Measurements from ENCODE around the gene BCL2L2.

Gene BCL2L2

DNA sequence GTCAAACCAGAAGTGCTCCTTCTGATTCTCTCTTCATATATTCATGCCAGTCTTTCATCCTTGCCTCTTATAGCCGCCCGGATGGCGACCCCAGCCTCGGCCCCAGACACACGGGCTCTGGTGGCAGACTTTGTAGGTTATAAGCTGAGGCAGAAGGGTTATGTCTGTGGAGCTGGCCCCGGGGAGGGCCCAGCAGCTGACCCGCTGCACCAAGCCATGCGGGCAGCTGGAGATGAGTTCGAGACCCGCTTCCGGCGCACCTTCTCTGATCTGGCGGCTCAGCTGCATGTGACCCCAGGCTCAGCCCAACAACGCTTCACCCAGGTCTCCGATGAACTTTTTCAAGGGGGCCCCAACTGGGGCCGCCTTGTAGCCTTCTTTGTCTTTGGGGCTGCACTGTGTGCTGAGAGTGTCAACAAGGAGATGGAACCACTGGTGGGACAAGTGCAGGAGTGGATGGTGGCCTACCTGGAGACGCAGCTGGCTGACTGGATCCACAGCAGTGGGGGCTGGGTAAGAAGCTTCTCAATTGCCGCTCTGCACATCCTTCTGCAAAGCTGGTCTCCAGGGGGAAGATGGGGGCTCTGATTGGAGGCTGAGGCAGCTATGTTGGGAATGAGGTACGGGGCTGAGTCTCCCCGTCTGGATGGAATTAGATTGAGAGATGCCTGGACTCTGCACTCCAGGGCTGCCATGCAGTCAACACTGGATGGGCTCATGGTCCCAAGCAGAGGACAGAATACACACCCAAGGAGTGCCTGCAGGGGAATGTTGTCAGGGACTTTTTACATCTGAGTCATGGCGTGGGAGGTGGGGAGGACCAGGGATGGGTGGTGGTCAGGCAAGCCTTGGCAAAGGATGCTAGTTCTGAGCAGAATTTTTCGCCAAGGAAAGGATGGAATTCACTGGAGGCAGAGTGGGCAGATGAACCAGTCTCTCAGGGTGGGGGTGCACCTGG is 1.3 kb downstream of the BCL2L2 start:
- Histone ChIP-seq H3K27me3 (ENCODE audit: insufficient read depth, poor library complexity, severe bottlenecking) (no peaks in the 10 kb centered on the region), H3K4me3 (replicated peaks; ENCODE audit: insufficient read depth, low read length) (peak overlapping the region; percentile 66), H3K27ac (replicated peaks) (no peak overlapping the region)
- TF ChIP-seq POLR2AphosphoS5 (IDR thresholded peaks at IDR 0.05; ENCODE audit: low read depth), result no peak
- TF ChIP-seq, protein P1, sequence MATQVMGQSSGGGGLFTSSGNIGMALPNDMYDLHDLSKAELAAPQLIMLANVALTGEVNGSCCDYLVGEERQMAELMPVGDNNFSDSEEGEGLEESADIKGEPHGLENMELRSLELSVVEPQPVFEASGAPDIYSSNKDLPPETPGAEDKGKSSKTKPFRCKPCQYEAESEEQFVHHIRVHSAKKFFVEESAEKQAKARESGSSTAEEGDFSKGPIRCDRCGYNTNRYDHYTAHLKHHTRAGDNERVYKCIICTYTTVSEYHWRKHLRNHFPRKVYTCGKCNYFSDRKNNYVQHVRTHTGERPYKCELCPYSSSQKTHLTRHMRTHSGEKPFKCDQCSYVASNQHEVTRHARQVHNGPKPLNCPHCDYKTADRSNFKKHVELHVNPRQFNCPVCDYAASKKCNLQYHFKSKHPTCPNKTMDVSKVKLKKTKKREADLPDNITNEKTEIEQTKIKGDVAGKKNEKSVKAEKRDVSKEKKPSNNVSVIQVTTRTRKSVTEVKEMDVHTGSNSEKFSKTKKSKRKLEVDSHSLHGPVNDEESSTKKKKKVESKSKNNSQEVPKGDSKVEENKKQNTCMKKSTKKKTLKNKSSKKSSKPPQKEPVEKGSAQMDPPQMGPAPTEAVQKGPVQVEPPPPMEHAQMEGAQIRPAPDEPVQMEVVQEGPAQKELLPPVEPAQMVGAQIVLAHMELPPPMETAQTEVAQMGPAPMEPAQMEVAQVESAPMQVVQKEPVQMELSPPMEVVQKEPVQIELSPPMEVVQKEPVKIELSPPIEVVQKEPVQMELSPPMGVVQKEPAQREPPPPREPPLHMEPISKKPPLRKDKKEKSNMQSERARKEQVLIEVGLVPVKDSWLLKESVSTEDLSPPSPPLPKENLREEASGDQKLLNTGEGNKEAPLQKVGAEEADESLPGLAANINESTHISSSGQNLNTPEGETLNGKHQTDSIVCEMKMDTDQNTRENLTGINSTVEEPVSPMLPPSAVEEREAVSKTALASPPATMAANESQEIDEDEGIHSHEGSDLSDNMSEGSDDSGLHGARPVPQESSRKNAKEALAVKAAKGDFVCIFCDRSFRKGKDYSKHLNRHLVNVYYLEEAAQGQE (IDR thresholded peaks at IDR 0.05; ENCODE audit: insufficient replicate concordance, low read depth), result no peak
- TF ChIP-seq, protein P2, sequence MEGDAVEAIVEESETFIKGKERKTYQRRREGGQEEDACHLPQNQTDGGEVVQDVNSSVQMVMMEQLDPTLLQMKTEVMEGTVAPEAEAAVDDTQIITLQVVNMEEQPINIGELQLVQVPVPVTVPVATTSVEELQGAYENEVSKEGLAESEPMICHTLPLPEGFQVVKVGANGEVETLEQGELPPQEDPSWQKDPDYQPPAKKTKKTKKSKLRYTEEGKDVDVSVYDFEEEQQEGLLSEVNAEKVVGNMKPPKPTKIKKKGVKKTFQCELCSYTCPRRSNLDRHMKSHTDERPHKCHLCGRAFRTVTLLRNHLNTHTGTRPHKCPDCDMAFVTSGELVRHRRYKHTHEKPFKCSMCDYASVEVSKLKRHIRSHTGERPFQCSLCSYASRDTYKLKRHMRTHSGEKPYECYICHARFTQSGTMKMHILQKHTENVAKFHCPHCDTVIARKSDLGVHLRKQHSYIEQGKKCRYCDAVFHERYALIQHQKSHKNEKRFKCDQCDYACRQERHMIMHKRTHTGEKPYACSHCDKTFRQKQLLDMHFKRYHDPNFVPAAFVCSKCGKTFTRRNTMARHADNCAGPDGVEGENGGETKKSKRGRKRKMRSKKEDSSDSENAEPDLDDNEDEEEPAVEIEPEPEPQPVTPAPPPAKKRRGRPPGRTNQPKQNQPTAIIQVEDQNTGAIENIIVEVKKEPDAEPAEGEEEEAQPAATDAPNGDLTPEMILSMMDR (IDR thresholded peaks at IDR 0.05; ENCODE audit: insufficient read depth, low read length), result no peak
- TF ChIP-seq SPI1 (IDR thresholded peaks at IDR 0.05; ENCODE audit: borderline replicate concordance, low read depth), result no peak
- TF ChIP-seq GABPA (IDR thresholded peaks at IDR 0.05; ENCODE audit: low read depth), result no peak
- DNase-seq (ENCODE audit: low read depth in 1 of 2, low spot score in 1 of 2), result no peak

DNA sequence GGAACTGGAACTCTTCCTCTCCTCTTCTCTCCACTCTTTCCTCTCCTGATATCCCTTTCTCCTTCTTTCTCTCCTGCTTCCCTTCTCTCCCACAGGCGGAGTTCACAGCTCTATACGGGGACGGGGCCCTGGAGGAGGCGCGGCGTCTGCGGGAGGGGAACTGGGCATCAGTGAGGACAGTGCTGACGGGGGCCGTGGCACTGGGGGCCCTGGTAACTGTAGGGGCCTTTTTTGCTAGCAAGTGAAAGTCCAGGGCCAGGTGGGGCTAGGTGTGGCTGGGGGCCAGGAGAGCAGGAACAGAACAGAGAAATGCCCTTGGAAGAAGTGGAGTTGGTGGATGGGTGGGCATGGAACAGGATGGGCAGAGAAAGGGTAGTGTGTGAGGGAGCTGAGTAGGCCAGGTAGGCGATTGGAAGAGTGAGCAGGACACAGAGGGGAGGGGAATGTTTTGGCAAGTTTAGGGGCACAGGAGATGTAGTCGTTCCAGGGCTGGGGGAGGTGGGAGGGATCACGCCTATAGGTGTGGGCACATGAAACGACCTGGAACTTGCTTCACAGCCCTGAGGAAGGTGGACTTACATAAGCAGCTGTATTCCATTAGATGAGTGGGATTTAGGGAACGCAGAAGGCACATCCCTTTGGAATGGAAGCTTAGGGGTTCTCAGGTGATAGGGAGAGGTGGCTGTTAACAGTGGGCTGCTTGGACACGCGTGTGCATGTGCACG is 2.2 kb downstream of the BCL2L2 start:
- no peak for DNase-seq (ENCODE audit: low read depth in 1 of 2, low spot score in 1 of 2)
- TF ChIP-seq POLR2AphosphoS5 (IDR thresholded peaks at IDR 0.05; ENCODE audit: low read depth), result no peak
- Histone ChIP-seq H3K27ac (replicated peaks) (no peak overlapping the region), H3K27me3 (ENCODE audit: insufficient read depth, poor library complexity, severe bottlenecking) (no peaks in the 10 kb centered on the region), H3K4me3 (replicated peaks; ENCODE audit: insufficient read depth, low read length) (no peak overlapping the region)

DNA sequence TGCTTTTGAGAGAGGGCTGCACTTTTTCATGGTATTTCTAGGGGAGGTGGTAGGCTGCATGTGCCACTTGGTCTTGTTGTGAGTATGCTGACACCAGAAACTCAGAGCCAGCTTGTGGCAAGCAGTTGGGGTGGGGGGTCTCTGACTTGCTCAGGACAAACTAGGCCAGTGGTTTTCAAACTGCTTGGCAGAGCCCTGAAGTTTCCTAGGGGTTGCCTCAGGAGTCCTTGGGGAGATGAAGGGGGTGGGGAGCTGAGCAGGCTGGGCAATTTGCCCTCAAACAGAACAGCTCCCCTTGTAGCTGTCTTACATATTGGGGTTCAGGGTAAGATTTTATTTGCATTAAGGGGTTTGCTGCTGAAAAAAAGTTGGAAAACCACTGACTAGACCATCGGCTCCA is 3.9 kb downstream of the BCL2L2 start:
- TF ChIP-seq, protein P1 (IDR thresholded peaks at IDR 0.05; ENCODE audit: insufficient replicate concordance, low read depth), result no peak
- TF ChIP-seq GABPA (IDR thresholded peaks at IDR 0.05; ENCODE audit: low read depth) (no peak), SPI1 (IDR thresholded peaks at IDR 0.05; ENCODE audit: borderline replicate concordance, low read depth) (no peak)
- no peak for DNase-seq (ENCODE audit: low read depth in 1 of 2, low spot score in 1 of 2)
- Histone ChIP-seq H3K27me3 (ENCODE audit: insufficient read depth, poor library complexity, severe bottlenecking) (no peaks in the 10 kb centered on the region), H3K4me3 (replicated peaks; ENCODE audit: insufficient read depth, low read length) (no peak overlapping the region), H3K27ac (replicated peaks) (no peak overlapping the region)

DNA sequence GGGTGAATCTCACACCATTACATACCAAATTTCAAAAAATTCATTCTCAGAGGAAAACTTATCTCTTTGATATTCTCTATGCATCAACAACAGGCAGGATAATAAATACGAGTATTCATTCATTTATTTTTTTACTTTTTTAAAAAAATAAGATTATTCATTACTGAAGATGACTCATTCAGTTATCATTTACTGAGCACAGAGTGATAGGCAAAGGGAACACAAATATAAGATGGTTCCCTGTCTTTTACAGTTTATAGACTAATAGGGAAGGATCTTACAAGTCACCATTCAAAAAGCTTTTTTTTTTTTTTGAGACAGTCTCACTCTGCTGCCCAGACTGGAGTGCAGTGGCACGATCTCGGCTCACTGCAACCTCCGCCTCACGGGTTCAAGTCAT is 9.7 kb downstream of the BCL2L2 start:
- H3K27me3 ChIP-seq (ENCODE audit: insufficient read depth, poor library complexity, severe bottlenecking), result no peaks in the 10 kb centered on the region
- H3K4me3 ChIP-seq (replicated peaks; ENCODE audit: insufficient read depth, low read length), result no peak overlapping the region
- no peak for TF ChIP-seq GABPA (IDR thresholded peaks at IDR 0.05; ENCODE audit: low read depth)
- TF ChIP-seq SPI1 (IDR thresholded peaks at IDR 0.05; ENCODE audit: borderline replicate concordance, low read depth), result no peak
- TF ChIP-seq, protein P1 (IDR thresholded peaks at IDR 0.05; ENCODE audit: insufficient replicate concordance, low read depth), result no peak
- TF ChIP-seq, protein P2 (IDR thresholded peaks at IDR 0.05; ENCODE audit: insufficient read depth, low read length), result no peak
- no peak for TF ChIP-seq POLR2AphosphoS5 (IDR thresholded peaks at IDR 0.05; ENCODE audit: low read depth)
- H3K27ac ChIP-seq (replicated peaks), result no peak overlapping the region
- DNase-seq (ENCODE audit: low read depth in 1 of 2, low spot score in 1 of 2), result no peak
